Uterus (tissue), 2 donors: ENCODE results near the gene MELK.

ENCODE experiments used
- POLR2A ChIP-seq, 2 donors: fragments of 450-650 bp; IDR thresholded peaks; one replicate each; pipeline ENCODE4 v1.6.1; 2016; ENCODE audit warnings: antibody characterized with exemption in 2 of 2, mild to moderate bottlenecking in 1 of 2, moderate library complexity in 1 of 2
- TF ChIP-seq, protein P1 (sequence below), 4 experiments: fragments of 200-600 bp in 2 of 4; fragments of 450-650 bp in 2 of 4; sonication (generic) in 2 of 4; IDR thresholded peaks; one replicate each; pipeline ENCODE4 v1.5.1; 2016 to 2019; ENCODE audit warnings: antibody characterized with exemption in 4 of 4, mild to moderate bottlenecking in 2 of 4, moderate library complexity in 1 of 4

DNA sequence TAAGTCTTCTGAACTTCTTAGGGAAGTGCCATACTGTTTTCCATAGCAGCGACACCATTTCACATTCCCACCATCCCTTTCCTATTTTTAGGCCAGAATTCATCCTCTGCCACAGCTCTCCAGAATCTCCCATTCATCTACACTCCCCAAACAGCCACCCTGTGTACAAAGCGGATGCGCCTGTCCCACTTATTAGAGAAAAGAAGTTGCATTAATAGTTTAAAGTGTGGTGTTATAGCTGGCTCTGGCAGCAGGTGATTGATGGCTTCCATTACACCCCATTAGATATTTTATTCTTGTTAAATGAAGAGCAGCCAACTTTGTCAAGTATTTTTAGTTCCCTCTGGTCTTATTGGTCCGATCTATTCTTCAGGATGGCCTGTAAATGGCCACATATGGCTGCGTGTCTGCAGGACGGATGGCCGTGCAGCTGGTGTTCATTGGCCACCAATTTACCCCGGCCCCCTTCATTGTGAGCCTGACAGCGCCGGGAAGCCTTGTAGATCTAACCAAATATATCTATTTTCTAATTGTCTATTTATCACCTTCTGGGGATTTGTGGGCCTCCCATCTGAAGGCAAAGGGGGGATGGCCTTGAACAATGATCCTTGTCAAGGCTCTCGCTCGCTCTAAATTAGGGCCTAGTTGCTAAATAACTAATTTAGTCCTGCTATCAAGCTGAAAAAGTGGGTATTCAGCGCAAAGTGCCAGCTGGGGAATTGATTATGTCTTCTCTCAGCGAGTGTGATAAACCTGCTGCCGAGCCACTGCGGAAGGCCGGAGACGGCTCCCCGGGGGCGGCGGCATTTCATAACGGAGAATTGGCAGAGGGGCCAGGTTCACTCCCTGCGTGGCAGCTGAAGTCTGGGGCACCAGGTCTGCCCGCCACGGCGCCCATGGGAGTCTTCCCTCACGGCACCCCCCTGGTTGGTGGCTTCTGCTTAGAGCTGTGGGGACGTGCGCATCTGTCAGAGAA, 141.1 kb downstream of the MELK start:
- TF ChIP-seq, protein P1, sequence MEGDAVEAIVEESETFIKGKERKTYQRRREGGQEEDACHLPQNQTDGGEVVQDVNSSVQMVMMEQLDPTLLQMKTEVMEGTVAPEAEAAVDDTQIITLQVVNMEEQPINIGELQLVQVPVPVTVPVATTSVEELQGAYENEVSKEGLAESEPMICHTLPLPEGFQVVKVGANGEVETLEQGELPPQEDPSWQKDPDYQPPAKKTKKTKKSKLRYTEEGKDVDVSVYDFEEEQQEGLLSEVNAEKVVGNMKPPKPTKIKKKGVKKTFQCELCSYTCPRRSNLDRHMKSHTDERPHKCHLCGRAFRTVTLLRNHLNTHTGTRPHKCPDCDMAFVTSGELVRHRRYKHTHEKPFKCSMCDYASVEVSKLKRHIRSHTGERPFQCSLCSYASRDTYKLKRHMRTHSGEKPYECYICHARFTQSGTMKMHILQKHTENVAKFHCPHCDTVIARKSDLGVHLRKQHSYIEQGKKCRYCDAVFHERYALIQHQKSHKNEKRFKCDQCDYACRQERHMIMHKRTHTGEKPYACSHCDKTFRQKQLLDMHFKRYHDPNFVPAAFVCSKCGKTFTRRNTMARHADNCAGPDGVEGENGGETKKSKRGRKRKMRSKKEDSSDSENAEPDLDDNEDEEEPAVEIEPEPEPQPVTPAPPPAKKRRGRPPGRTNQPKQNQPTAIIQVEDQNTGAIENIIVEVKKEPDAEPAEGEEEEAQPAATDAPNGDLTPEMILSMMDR (IDR thresholded peaks at IDR 0.05), result no peak
- TF ChIP-seq POLR2A (IDR thresholded peaks at IDR 0.05), result no peak
